Measurements from ENCODE around the gene NXPH4.

The NXPH4 gene

GRCh38 chr12:57219993-57220754, 3.6 kb downstream of the NXPH4 start:
- no peak for DNase-seq

GRCh38 chr12:57220770-57221168, 4.2 kb downstream of the NXPH4 start:
- DNase-seq = no peak

DNA sequence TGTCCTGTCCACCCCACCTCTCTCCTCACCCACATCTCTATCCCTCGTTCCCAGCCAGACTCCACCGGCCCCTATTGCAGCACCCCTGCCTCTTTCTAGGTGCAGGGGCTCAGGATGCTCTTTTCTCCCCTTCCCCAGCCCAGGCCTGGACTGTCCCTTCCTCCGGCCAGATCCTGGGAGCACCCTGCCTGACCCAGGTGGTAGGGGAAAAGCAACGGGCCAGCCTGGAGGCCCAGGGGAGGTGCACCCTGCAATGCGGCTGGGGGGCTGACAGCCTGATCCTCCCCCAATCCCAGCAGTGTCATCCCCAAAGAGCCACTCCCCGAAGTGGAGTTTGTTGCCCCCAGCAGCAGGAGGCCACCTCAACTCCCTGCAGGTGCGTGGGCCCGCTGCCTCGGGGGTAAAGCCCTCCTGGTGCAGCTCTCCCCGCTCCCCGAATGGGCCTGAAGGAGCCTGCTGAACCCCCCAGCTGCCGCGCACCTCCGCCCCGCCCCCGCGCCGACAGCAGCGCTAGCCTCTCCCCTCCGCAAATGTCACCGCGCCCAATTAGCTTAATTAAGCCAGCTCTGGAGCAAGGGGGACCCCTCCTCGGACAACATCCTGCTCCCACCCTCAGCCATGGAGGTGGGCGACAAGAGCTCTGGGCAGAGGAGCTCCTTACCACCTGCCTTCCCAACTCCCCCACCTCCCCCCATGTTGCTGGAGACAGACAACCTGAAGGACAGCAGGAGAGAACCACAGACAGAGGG, 4.7 kb downstream of the NXPH4 start:
- DNase-seq = no peak

DNA sequence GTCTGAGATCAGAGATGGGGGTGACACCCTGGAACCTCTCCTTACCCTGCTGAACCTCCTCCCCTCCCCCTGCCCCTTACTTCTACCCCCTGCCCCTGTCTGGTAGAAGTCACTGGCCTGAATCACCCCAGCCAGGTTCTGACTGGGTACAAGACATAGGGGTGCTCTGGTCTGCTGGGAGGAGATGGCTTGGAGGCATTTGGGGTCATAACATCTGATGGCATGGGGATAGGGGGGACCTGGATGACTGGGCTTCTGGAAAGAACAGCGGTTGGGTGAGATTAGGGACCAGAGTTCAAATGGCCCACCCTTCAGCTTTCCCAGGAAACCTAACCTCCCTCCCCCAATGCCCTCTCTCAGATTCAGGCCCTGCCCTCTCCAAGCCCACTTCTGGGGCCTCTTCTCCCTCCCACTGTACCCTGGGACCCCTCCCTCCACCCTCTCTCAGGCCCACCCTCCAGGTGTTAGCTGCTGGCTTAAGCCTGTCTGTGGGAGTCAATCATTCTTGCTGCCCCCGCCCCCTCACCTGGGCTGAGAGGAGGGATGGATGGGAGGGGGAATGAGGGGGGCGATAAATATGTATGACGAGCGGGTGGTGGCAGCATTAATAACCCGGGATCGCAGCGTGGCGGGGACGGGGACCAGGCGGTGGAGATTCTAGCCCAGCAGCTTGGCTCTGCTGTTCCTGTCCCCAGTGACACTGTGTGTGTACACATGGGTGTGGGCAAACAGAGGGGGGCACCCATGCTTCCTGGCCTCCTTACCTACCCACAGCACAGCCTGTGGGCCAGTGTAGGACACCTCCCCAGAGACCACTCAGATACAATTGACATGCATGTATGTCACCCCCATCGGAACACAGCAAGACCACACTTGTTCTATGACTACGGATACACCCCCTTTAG, 5.9 kb downstream of the NXPH4 start:
- DNase-seq = no peak

DNA sequence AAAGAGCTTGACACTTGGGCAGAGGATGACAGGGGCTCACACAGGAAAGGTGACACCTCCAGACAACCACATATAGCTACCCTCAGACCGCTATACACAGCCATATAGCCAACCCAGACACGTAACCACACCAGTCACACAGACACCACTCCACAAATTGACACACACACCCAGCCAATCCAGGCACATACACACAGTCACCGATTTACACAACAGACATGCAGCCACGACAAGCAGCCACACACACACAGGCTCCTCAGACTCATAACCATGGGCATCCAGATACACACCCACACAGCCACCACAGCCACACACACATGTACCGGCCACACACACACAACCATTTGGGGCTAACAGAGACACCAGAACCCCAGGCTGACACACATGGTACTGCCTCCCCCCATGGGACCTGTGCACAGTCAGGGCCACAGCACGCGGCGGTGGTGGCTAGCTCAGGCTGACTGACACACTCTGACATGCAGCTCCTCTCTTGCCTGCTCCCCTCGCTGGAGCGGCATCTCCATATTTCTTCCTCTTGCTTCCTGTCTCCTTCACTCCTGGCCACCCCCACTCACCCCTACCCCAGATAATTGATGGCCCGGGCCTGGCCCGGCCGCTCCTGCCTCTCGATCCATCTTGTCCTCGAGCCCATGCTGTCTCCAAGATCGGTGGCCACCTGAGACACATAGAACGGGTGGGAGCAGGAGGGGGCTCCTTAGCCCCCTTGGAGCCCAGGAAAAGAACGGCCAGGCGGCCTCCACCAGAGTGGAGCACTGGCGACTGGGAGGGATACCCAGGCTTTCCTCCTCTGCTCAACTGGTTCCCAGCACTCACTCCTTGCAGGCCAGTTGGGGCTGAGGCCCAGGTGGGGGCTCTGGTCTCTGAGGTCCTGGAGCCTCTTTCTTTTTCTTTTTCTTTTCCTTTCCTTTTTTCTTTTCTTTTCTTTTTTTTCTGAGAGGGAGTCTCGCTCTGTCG, 6.9 kb downstream of the NXPH4 start:
- DNase-seq = no peak

DNA sequence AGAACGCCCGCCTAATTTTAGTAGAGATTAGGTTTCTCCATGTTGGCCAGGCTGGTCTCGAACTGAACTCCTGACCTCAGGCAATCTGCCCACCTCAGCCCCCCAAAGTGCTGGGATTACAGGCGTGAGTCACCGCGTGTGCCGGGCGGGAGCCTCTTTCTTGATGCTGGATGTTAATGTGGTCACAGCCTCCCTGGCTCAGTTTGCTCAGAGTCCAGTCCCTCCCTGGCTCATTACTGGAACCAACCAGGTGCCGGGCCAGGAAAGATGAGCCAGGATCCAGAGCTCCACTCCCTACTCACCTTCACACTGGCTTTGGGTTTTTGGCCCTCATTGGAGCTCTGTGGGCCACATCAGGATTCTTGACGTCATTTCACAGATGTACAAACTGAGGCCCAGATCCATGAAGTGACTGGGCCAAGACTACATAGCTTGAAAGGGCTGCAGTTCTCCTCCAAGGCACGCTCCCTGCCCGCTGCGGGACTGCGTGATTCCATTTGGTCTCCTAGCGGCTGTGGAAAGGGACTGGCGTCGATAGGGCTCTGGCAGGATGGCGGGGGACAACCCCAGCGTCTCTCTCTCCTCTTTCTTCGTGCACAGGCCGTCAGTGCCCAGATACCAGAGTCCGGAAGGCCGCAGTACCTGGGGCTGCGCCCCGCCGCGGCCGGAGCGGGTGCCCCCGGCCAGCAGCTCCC, 7.8 kb downstream of the NXPH4 start:
- no peak for DNase-seq

- DNase-seq = no peak
Measured at GRCh38 chr12:57224973-57225679, 8.5 kb downstream of the NXPH4 start.

DNA sequence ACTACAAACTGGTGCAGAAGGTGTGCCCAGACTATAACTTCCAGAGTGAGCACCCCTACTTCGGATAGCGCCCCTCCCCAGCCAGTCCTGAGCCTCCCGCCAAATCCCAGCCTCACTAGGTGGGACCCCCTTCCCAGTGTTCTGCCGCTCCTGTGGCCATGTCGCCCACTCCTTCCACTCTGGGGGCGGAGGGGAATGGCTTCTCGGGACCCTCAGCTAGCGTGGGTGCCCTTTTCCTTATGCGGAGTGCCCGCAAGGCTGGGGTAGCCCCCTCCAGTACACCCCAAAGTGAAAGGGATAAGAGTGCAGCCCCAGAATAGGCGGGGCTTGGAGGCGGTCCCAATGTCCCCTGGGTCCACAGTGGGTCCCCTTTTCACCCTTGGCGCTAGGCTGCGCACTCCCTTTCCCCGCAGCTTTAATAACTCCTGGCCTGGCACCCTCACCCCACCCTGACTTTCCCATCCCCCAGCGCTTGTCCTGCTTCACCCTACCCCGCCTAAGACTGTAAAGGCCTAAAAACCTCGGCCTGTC, 9.2 kb downstream of the NXPH4 start:
- no peak for DNase-seq

GRCh38 chr12:57226588-57227314, 10.2 kb downstream of the NXPH4 start:
- DNase-seq = no peak

GRCh38 chr12:57227315-57228115, 10.9 kb downstream of the NXPH4 start:
- DNase-seq = no peak

- no peak for DNase-seq
Measured at GRCh38 chr12:57229046-57229633, 12.5 kb downstream of the NXPH4 start.

GRCh38 chr12:57229634-57230380, 13.2 kb downstream of the NXPH4 start, which contains the start of gene SHMT2:
Gene SHMT2, plus strand, starts transcription at chr12:57229711. Its CDS starts 68 bp downstream, at chr12:57229779.
- DNase-seq = peak; percentile 94

- DNase-seq = no peak
Measured at GRCh38 chr12:57230381-57231155, 14.0 kb downstream of the NXPH4 start.

GRCh38 chr12:57231276-57232021, 14.9 kb downstream of the NXPH4 start:
- DNase-seq = no peak

DNA sequence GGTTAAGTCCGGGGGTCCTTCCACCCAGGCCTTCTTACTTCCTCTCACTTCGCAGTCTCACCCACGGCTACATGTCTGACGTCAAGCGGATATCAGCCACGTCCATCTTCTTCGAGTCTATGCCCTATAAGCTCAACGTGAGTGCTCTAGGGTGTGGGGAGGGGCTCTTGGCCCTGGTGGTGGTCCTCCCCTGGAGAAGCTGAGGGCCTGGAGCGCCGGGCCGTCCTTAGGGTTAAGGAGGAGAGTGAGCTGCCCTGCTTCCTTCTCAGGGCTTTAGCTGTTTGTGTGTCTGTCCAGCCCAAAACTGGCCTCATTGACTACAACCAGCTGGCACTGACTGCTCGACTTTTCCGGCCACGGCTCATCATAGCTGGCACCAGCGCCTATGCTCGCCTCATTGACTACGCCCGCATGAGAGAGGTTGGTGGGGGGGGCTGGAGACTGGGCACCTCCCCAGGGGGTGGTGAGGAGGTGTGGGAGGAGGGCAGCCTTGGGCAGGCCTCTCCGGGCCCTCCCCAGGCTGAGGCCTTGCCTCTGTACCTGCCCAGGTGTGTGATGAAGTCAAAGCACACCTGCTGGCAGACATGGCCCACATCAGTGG, 15.7 kb downstream of the NXPH4 start:
- no peak for DNase-seq

Measured in midbrain (tissue), 1 donor.